Ovary (tissue), 3 donors: ENCODE data around the gene NT5C.
"Not testable (repeated sequence)": the region's sequence is repeated elsewhere in the genome, so short reads cannot be mapped to it uniquely, and the experiment has no call there.

ENCODE experiments used
- CTCF ChIP-seq, 3 donors: fragments of 450-650 bp in 2 of 3; fragments of 200-600 bp in 1 of 3; IDR thresholded peaks; one replicate each; pipeline versions ENCODE4 v1.5.1 to v1.8.0; 2016 to 2022; ENCODE audit warnings: antibody characterized with exemption in 3 of 3, mild to moderate bottlenecking in 1 of 3
- EP300 ChIP-seq: sonication (generic); formaldehyde crosslinking; IDR thresholded peaks from one replicate; pipeline ENCODE4 v1.6.1; 2017; ENCODE audit warnings: antibody characterized with exemption
- POLR2A ChIP-seq: fragments of 450-650 bp; IDR thresholded peaks from one replicate; pipeline ENCODE4 v1.6.1; 2017; ENCODE audit warnings: antibody characterized with exemption, mild to moderate bottlenecking, moderate library complexity
- donor health status: DM: no; HTN: no; CAD: no.

- TF ChIP-seq CTCF (IDR thresholded peaks at IDR 0.05); POLR2A; EP300: not testable (repeated sequence)
These were observed 6.2 kb upstream of the NT5C start for GRCh38 chr17:75137762-75138161.
